G401 (cell line): ENCODE data around the gene RBMS1. TPM values are rescaled to one million over a fixed set of nuclear protein-coding genes. Genes with fewer than 3 reads are reported as not detected.

Source experiments
- DNase-seq: peaks from one replicate; pipeline ENCODE4 v3.0.0-alpha.2; 2015; ENCODE audit warnings: low spot score
- in situ Hi-C: cut with HindIII; loops from 2 replicates; pipeline ENCODE4 v1.10.0; 2016; ENCODE audit warnings: low sequenced_read_pairs, mixed read lengths
- total RNA-seq: library from RNA; depleted of rRNA; stranded (reverse); fragments of >200 nt; shearing (Covaris generic); gene quantifications from 2 replicates; pipeline ENCODE4 v1.2.3, GENCODE V29; 2014

RBMS1 gene
- total RNA-seq, 1 experiment from 2014 or later, result 8.3 TPM

- DNase-seq, result no peak
- in situ Hi-C loops, result no loop called here
Observed at GRCh38 chr2:160279813-160280465, 213.7 kb downstream of the RBMS1 start.

GRCh38 chr2:160278879-160279177 is 214.8 kb downstream of the RBMS1 start:
- in situ Hi-C loops, result no loop called here
- DNase-seq, result peak; percentile 11

- no peak for DNase-seq
- in situ Hi-C loops, result no loop called here
Observed at GRCh38 chr2:160278101-160278878, 215.3 kb downstream of the RBMS1 start.

- DNase-seq, result no peak
- in situ Hi-C loops, result no loop called here
Observed at GRCh38 chr2:160277151-160277550, 216.5 kb downstream of the RBMS1 start.

GRCh38 chr2:160275656-160276055 is 218.0 kb downstream of the RBMS1 start:
- in situ Hi-C loops, result no loop called here
- DNase-seq, result no peak

GRCh38 chr2:160271171-160272086 is 222.2 kb downstream of the RBMS1 start:
- in situ Hi-C loops, result no loop called here

GRCh38 chr2:160270571-160271113 is 223.0 kb downstream of the RBMS1 start:
- in situ Hi-C loops, result no loop called here
- no peak for DNase-seq

More at GRCh38 chr2:160271171-160272086, 222.2 kb downstream of the RBMS1 start:
- no peak for DNase-seq

- DNase-seq, result peak; percentile 62
- in situ Hi-C loops, result no loop called here
Observed at GRCh38 chr2:160269803-160270570, 223.6 kb downstream of the RBMS1 start.

- no peak for DNase-seq
- in situ Hi-C loops, result no loop called here
Observed at GRCh38 chr2:160269365-160269764, 224.2 kb downstream of the RBMS1 start.

GRCh38 chr2:160268151-160268781 is 225.3 kb downstream of the RBMS1 start:
- in situ Hi-C loops, result no loop called here
- DNase-seq, result no peak

GRCh38 chr2:160267692-160268091 is 225.9 kb downstream of the RBMS1 start:
- DNase-seq, result no peak
- in situ Hi-C loops, result no loop called here

GRCh38 chr2:160267022-160267421 is 226.6 kb downstream of the RBMS1 start:
- in situ Hi-C loops, result no loop called here
- no peak for DNase-seq

GRCh38 chr2:160266037-160266551 is 227.5 kb downstream of the RBMS1 start:
- DNase-seq, result no peak
- in situ Hi-C loops, result no loop called here

GRCh38 chr2:160264308-160264707 is 229.3 kb downstream of the RBMS1 start:
- no peak for DNase-seq
- in situ Hi-C loops, result no loop called here

GRCh38 chr2:160261732-160262131 is 231.9 kb downstream of the RBMS1 start:
- in situ Hi-C loops, result no loop called here
- DNase-seq, result no peak

- no peak for DNase-seq
- in situ Hi-C loops, result no loop called here
Observed at GRCh38 chr2:160258492-160258805, 235.2 kb downstream of the RBMS1 start.

GRCh38 chr2:160257743-160258491 is 235.7 kb downstream of the RBMS1 start:
- in situ Hi-C loops, result no loop called here
- no peak for DNase-seq
